Stimulated activated naive CD8-positive, alpha-beta T cell treated with anti-CD3 and anti-CD28 coated beads, Interleukin-15, Interleukin-2, amounts not matched to agents 100 ng/mL and 50 ng/mL, for 24 hours (primary cell): ENCODE data around the gene MEG3.
"Not testable (repeated sequence)": the region's sequence is repeated elsewhere in the genome, so short reads cannot be mapped to it uniquely, and the experiment has no call there.

Source experiments
- H3K27ac Mint-ChIP-seq: one replicate; pipeline ENCODE4 v1.8.0; 2021; ENCODE audit warnings: mild to moderate bottlenecking, mixed read lengths
- H3K27me3 Mint-ChIP-seq: one replicate; pipeline ENCODE4 v1.8.0; 2021; ENCODE audit warnings: mixed read lengths
- H3K36me3 Mint-ChIP-seq: one replicate; pipeline ENCODE4 v1.8.0; 2021; ENCODE audit warnings: low read depth, mixed read lengths
- H3K4me1 Mint-ChIP-seq: one replicate; pipeline ENCODE4 v1.8.0; 2021; ENCODE audit warnings: low read depth, mixed read lengths
- H3K4me3 Mint-ChIP-seq: one replicate; pipeline ENCODE4 v1.8.0; 2021; ENCODE audit warnings: mild to moderate bottlenecking, mixed read lengths
- H3K9me3 Mint-ChIP-seq: one replicate; pipeline ENCODE4 v1.8.0; 2021; ENCODE audit warnings: mixed read lengths

MEG3 gene

GRCh38 chr14:100801433-100801832 lies 24.5 kb upstream of the MEG3 start:
- not testable (repeated sequence) for H3K9me3 Mint-ChIP-seq, H3K27ac Mint-ChIP-seq, H3K4me1 Mint-ChIP-seq, H3K4me3 Mint-ChIP-seq, H3K36me3 Mint-ChIP-seq, H3K27me3 Mint-ChIP-seq

DNA sequence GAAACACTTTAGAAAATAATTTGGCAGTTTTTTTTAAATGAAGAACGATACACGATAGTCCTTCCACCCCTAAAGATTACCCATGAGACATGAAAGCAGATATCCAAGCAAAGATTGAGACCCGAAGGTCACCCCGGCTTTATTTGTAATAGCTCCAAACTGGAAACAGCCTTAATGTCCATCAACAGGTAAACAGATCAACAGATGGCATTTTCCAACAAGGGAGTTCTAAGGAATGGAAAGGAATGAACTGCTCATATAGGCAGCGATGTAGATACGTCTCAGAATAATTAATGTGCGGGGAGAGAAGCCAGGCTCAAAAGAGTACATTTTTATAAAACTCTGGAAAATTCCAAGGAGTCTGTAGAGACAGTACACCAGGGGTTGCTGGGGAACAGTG lies 23.7 kb upstream of the MEG3 start:
- H3K27me3 Mint-ChIP-seq: peaks cover 7% of the 10 kb centered on the region
- no peak overlapping the region for H3K4me3 Mint-ChIP-seq
- H3K27ac Mint-ChIP-seq: no peak overlapping the region
- no peaks in the 10 kb centered on the region for H3K36me3 Mint-ChIP-seq
- no peaks in the 10 kb centered on the region for H3K9me3 Mint-ChIP-seq
- H3K4me1 Mint-ChIP-seq: no peaks in the 10 kb centered on the region

- Mint-ChIP-seq H3K27me3 (peaks cover 7% of the 10 kb centered on the region), H3K4me3 (no peak overlapping the region), H3K4me1 (no peaks in the 10 kb centered on the region), H3K27ac (no peak overlapping the region), H3K9me3 (no peaks in the 10 kb centered on the region), H3K36me3 (no peaks in the 10 kb centered on the region)
These were observed 23.2 kb upstream of the MEG3 start for GRCh38 chr14:100802766-100803165.

DNA sequence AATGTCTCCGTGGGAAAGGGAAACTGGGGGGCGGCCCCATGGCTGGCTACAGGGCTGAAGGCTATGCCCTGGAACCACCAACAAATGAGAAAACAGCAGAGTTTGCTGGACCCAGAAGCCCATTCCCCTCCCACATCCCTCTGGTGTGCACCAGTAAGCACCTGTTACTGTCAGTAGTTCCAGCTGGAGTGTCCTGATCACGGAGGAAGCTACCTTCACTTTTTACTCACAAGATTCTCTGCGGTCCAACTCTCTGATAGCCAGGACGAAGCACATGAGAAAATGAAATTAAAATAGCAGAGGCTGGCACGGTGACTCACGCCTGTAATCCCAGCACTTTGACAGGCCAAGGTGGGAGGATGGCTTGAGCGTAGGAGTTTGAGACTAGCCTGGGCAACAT lies 22.7 kb upstream of the MEG3 start:
- Mint-ChIP-seq H3K4me3 (no peak overlapping the region), H3K27ac (no peak overlapping the region), H3K27me3 (peaks cover 7% of the 10 kb centered on the region), H3K9me3 (no peaks in the 10 kb centered on the region), H3K4me1 (no peaks in the 10 kb centered on the region), H3K36me3 (no peaks in the 10 kb centered on the region)

- Mint-ChIP-seq H3K36me3 (no peaks in the 10 kb centered on the region), H3K4me3 (no peak overlapping the region), H3K27ac (no peak overlapping the region), H3K4me1 (no peaks in the 10 kb centered on the region), H3K27me3 (peaks cover 7% of the 10 kb centered on the region), H3K9me3 (peaks cover 3% of the 10 kb centered on the region)
These were observed 22.2 kb upstream of the MEG3 start for GRCh38 chr14:100803676-100804075.

DNA sequence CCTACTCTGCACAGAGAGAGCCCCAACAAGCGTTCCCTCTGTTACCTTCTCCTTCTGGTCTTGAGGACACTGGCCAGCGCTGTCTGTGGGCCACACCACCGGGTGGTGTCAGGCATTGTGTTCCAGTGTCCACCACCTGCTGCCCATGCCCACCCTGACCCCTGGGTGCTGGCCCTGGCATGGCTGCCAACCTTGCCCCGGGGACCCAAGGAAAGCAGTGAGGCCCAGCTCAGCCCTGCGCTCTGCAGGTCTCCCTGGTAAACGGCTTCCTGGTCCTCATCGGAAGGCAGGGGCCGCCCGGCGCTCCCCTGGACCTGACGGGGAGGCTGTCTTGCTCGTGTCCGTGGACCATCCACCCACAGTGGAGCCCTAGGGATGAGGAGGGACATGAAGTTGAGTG lies 21.8 kb upstream of the MEG3 start:
- Mint-ChIP-seq H3K36me3 (no peaks in the 10 kb centered on the region), H3K4me1 (no peaks in the 10 kb centered on the region), H3K4me3 (no peak overlapping the region), H3K27me3 (peaks cover 8% of the 10 kb centered on the region), H3K9me3 (peaks cover 6% of the 10 kb centered on the region), H3K27ac (no peak overlapping the region)

- Mint-ChIP-seq H3K27ac (no peak overlapping the region), H3K4me3 (no peak overlapping the region), H3K27me3 (peaks cover 13% of the 10 kb centered on the region), H3K36me3 (no peaks in the 10 kb centered on the region), H3K4me1 (no peaks in the 10 kb centered on the region), H3K9me3 (peaks cover 11% of the 10 kb centered on the region)
These were observed 21.2 kb upstream of the MEG3 start for GRCh38 chr14:100804558-100805309.

GRCh38 chr14:100806386-100806785 lies 19.5 kb upstream of the MEG3 start:
- Mint-ChIP-seq H3K4me3 (no peak overlapping the region), H3K4me1 (no peaks in the 10 kb centered on the region), H3K36me3 (no peaks in the 10 kb centered on the region), H3K9me3 (peaks cover 13% of the 10 kb centered on the region), H3K27me3 (peaks cover 6% of the 10 kb centered on the region), H3K27ac (no peak overlapping the region)

DNA sequence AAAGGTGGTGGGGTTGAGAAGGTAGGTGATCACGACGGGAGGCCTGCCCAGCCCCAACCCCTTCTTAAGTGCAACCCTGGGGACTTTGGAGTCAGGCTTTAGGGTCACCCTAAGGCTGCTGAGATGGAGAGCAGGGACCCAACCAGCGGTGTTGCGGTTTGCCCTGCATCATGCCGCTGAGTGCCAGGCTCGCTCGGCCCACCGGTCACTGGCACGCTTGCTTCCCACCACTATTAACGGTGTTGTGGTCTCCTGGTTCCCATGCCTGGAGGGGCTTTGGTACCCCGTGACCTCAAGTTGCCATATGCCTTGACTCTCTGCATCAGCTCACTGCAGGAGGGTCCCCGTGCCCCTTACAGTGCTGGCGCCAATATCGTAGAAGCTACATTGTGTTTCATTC lies 18.4 kb upstream of the MEG3 start:
- no peaks in the 10 kb centered on the region for H3K36me3 Mint-ChIP-seq
- no peak overlapping the region for H3K4me3 Mint-ChIP-seq
- peaks cover 6% of the 10 kb centered on the region for H3K27me3 Mint-ChIP-seq
- H3K27ac Mint-ChIP-seq: no peak overlapping the region
- H3K9me3 Mint-ChIP-seq: peaks cover 13% of the 10 kb centered on the region
- H3K4me1 Mint-ChIP-seq: no peaks in the 10 kb centered on the region

DNA sequence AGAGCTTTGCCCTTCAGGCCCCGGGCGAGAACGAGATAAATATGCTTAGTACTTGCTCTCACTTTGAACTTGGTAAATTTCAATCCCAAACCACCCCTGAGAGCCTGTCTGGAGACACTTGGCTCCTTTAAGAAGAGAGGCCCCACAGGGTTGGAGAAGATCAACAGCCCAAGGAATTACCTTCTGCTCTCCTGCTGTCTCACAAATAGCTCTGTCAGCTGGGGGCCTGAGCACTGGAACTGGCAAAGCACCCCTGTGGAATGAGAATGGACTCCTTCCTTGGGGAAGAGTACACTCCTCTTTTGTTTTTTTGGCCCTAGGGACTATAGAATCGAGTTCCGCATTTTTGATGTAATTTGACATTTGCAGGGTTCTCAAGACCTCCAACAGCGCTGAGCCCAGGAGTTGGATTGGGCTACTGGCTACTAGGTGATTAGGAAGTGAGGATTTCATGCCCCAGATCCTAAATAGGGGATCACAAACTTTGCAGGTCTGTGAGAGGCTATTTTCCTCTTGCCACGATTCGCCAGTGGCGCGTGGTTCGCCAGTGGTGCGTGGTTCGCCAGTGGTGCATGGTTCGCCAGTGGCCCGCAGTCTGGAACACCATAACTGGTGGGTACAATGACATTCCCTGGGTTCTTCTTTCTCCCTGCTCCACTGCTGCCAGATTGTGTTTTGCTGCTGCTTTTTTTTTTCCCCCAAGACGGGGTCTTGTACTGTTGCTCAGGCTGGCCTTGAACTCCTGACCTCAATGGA lies 17.8 kb upstream of the MEG3 start:
- H3K9me3 Mint-ChIP-seq: peaks cover 13% of the 10 kb centered on the region
- H3K27ac Mint-ChIP-seq: no peak overlapping the region
- H3K4me1 Mint-ChIP-seq: no peaks in the 10 kb centered on the region
- no peak overlapping the region for H3K4me3 Mint-ChIP-seq
- H3K36me3 Mint-ChIP-seq: no peaks in the 10 kb centered on the region
- H3K27me3 Mint-ChIP-seq: peaks cover 6% of the 10 kb centered on the region

DNA sequence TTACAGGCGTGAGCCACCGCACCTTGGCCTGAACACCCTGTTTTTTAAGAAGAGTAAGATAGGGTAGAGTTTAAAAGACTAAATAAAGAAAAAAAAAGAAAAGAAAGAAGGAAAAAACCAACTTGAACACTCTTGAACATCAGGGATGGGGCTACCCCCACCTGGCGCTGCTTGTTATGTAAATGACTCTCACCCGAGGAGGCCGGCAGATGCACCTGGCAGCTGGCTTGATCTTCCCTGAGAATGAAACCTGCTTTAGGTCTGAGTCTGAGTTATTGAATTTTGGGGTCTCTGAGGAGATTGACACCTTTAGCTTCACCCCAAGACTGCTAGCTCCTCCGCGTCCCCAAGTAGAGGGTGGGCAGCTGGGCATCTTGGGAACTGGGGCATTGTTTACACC lies 15.5 kb upstream of the MEG3 start:
- H3K4me3 Mint-ChIP-seq: no peak overlapping the region
- H3K9me3 Mint-ChIP-seq: peaks cover 13% of the 10 kb centered on the region
- no peaks in the 10 kb centered on the region for H3K36me3 Mint-ChIP-seq
- H3K4me1 Mint-ChIP-seq: no peaks in the 10 kb centered on the region
- H3K27me3 Mint-ChIP-seq: peaks cover 11% of the 10 kb centered on the region
- H3K27ac Mint-ChIP-seq: no peak overlapping the region

- Mint-ChIP-seq H3K27me3 (peaks cover 11% of the 10 kb centered on the region), H3K4me3 (no peak overlapping the region), H3K9me3 (peaks cover 13% of the 10 kb centered on the region), H3K4me1 (no peaks in the 10 kb centered on the region), H3K36me3 (no peaks in the 10 kb centered on the region), H3K27ac (no peak overlapping the region)
These were observed 15.0 kb upstream of the MEG3 start for GRCh38 chr14:100810861-100811461.

DNA sequence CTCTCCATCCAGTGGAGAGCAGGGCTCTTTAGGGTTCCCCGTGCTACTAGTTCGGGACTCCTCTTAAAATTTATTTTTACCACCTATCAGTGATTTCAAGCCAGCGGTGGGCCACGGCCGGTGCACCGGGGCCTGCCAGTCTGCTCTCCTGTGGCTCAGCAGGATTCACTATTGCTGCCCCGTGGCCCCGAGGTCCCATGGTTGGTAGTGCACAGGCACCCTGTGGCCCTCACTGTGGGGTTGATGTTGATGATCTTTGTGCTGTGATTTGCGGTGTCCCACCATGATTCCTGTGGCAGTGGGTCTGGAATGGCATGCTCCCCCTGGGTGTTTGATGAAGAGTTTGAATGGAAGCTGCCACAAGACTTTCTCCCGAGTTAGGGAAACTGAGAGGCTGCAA lies 12.6 kb upstream of the MEG3 start:
- no peak overlapping the region for H3K27ac Mint-ChIP-seq

GRCh38 chr14:100815478-100816285 lies 10.2 kb upstream of the MEG3 start:
- Mint-ChIP-seq H3K36me3 (no peaks in the 10 kb centered on the region), H3K4me1 (no peaks in the 10 kb centered on the region), H3K27ac (no peak overlapping the region), H3K27me3 (peaks cover 5% of the 10 kb centered on the region), H3K4me3 (no peak overlapping the region), H3K9me3 (no peaks in the 10 kb centered on the region)

More for the DNA sequence above, 12.6 kb upstream of the MEG3 start:
- Mint-ChIP-seq H3K4me3 (no peak overlapping the region), H3K4me1 (no peaks in the 10 kb centered on the region), H3K36me3 (no peaks in the 10 kb centered on the region), H3K27me3 (peaks cover 11% of the 10 kb centered on the region), H3K9me3 (peaks cover 13% of the 10 kb centered on the region)
